GM12891 (cell line): ENCODE data around the gene BRF1.

Experiments
- PAX5 ChIP-seq: IDR thresholded peaks from 2 replicates; pipeline ENCODE4 v1.6.1; 2011; ENCODE audit warnings: low read length, moderate library complexity, mild to moderate bottlenecking; ENCODE audit not compliant: insufficient read depth, severe bottlenecking
- POLR2A ChIP-seq: IDR thresholded peaks from 2 replicates; pipeline ENCODE4 v1.6.1; 2011; ENCODE audit warnings: low read depth, low read length, control low read depth
- POLR2AphosphoS5 ChIP-seq: IDR thresholded peaks from 2 replicates; pipeline ENCODE4 v1.6.1; 2011; ENCODE audit warnings: low read depth, low read length, control low read depth
- POU2F2 ChIP-seq: IDR thresholded peaks from 2 replicates; pipeline ENCODE4 v1.6.1; 2011; ENCODE audit warnings: low read depth, mild to moderate bottlenecking, control low read depth, low read length, moderate library complexity
- SPI1 ChIP-seq: IDR thresholded peaks from 2 replicates; pipeline ENCODE4 v1.6.1; 2011; ENCODE audit warnings: low read depth, low read length, control low read depth
- TAF1 ChIP-seq: IDR thresholded peaks from 2 replicates; pipeline ENCODE4 v1.6.1; 2011; ENCODE audit warnings: low read depth, low read length, control low read depth

DNA sequence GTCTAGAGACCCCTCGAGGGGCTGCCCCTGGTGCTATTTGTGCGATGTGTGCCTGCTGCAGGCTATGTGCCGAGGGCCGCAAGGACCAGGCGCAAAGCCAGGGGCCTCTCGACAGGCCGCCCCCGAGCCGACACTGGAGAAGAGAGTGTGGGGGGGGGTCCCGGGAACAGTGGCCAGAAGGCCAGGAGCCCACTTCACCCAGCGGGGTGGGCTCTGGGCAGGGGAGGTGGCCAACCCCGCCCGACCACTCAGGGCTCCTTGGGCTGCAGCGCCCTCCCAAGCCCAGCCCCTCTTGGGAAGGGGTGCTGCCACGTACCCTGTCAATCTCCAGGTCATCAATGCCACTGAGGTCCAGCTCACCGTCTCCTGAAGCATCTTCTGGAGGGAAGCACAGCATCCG is 81.0 kb downstream of the BRF1 start:
- no peak for TF ChIP-seq POLR2A
- TF ChIP-seq PAX5 = no peak
- TF ChIP-seq POLR2AphosphoS5 = no peak
- TF ChIP-seq POU2F2 = no peak
- no peak for TF ChIP-seq TAF1
- no peak for TF ChIP-seq SPI1
